K562 (cell line): ENCODE measurements around the gene FAM167B. TPM values are rescaled to one million over a fixed set of nuclear protein-coding genes. Genes with fewer than 3 reads are reported as not detected.
A peak's percentile ranks its signal among the peaks of the same experiment; 100 is the strongest.

Source experiments
- ATF7 ChIP-seq: fragments of 450-650 bp; IDR thresholded peaks from 2 replicates; pipeline ENCODE4 v1.7.1; 2014; ENCODE audit warnings: mild to moderate bottlenecking, moderate library complexity
- CBFA2T2 ChIP-seq: fragments of 450-650 bp; conservative IDR thresholded peaks from 2 replicates; pipeline ENCODE4 v1.6.1; 2017; ENCODE audit warnings: mild to moderate bottlenecking
- CBX2 ChIP-seq: fragments of 200-600 bp; sonication (generic); IDR thresholded peaks from one replicate; pipeline ENCODE4 v1.6.1; 2012; ENCODE audit warnings: mild to moderate bottlenecking, low read length, inconsistent platforms; ENCODE audit not compliant: insufficient read depth, poor library complexity, severe bottlenecking
- CHD1 ChIP-seq: fragments of 200-600 bp; sonication (generic); IDR thresholded peaks from one replicate; pipeline ENCODE4 v1.6.1; 2012; ENCODE audit warnings: mild to moderate bottlenecking, moderate library complexity, low read length, inconsistent platforms
- CREB1 ChIP-seq, 2 experiments: sonication (generic) in 1 of 2; formaldehyde crosslinking in 1 of 2; IDR thresholded peaks; 2 replicates each; pipeline versions ENCODE4 v1.6.1 to v1.8.0; 2012 to 2022; ENCODE audit warnings: inconsistent platforms in 1 of 2, mild to moderate bottlenecking in 1 of 2, missing genetic modification reagents in 1 of 2, moderate library complexity in 1 of 2
- DPF2 ChIP-seq: fragments of 450-650 bp; IDR thresholded peaks from 2 replicates; pipeline ENCODE4 v1.6.1; 2016
- EHMT2 ChIP-seq: fragments of 450-650 bp; IDR thresholded peaks from 2 replicates; pipeline ENCODE4 v1.6.1; 2018; ENCODE audit warnings: antibody characterized with exemption
- EP300 ChIP-seq: IDR thresholded peaks from 2 replicates; pipeline ENCODE4 v1.6.1; 2012; ENCODE audit warnings: low read length, improper control_type of control experiment
- HMG20B ChIP-seq: fragments of 250-450 bp; sonication (Bioruptor Pico); IDR thresholded peaks from 2 replicates; pipeline ENCODE4 v1.5.0; 2021; ENCODE audit warnings: mild to moderate bottlenecking
- KHSRP ChIP-seq: fragments of 450-650 bp; IDR thresholded peaks from 2 replicates; pipeline ENCODE4 v1.6.1; 2017
- MAX ChIP-seq: sonication (generic); formaldehyde crosslinking; IDR thresholded peaks from 2 replicates; pipeline ENCODE4 v1.9.0; 2022; ENCODE audit warnings: mild to moderate bottlenecking, missing genetic modification reagents
- MCM7 ChIP-seq, 2 experiments: fragments of 450-650 bp; IDR thresholded peaks; 2 replicates each; pipeline ENCODE4 v1.6.1; 2016 to 2018
- MED1 ChIP-seq: sonication (generic); formaldehyde crosslinking; IDR thresholded peaks from 2 replicates; pipeline ENCODE4 v1.8.1; 2023; ENCODE audit warnings: missing genetic modification reagents, borderline replicate concordance
- NR2C2 ChIP-seq, 2 experiments: fragments of 200-800 bp in 1 of 2; sonication (Bioruptor generic) in 1 of 2; sonication (generic) in 1 of 2; formaldehyde crosslinking in 1 of 2; IDR thresholded peaks; 2 replicates each; pipeline versions ENCODE4 v1.6.1 to v1.8.0; 2016 to 2022; ENCODE audit warnings: mild to moderate bottlenecking in 1 of 2, missing compliant biosample characterization in 1 of 2, missing genetic modification characterization in 1 of 2, missing genetic modification reagents in 1 of 2
- PHB2 ChIP-seq: fragments of 450-650 bp; IDR thresholded peaks from 2 replicates; pipeline ENCODE4 v1.6.1; 2017; ENCODE audit warnings: low read depth
- PURB ChIP-seq: sonication (generic); formaldehyde crosslinking; IDR thresholded peaks from 2 replicates; pipeline ENCODE4 v1.9.0; 2021; ENCODE audit warnings: low read depth, mild to moderate bottlenecking, missing genetic modification reagents
- RCOR1 ChIP-seq, 2 experiments: IDR thresholded peaks; 2 replicates each; pipeline ENCODE4 v1.6.1; 2012; ENCODE audit warnings: low read depth in 2 of 2, low read length in 2 of 2, borderline replicate concordance in 1 of 2, improper control_type of control experiment in 1 of 2
- SP1 ChIP-seq: sonication (generic); formaldehyde crosslinking; IDR thresholded peaks from 2 replicates; pipeline ENCODE4 v1.8.1; 2022; ENCODE audit warnings: mild to moderate bottlenecking, missing genetic modification reagents
- STAG1 ChIP-seq: sonication (generic); formaldehyde crosslinking; IDR thresholded peaks from 2 replicates; pipeline ENCODE4 v1.5.0; 2020; ENCODE audit warnings: missing genetic modification reagents, borderline replicate concordance
- ZBTB43 ChIP-seq: sonication (generic); formaldehyde crosslinking; IDR thresholded peaks from 2 replicates; pipeline ENCODE4 v1.8.0; 2023; ENCODE audit warnings: mild to moderate bottlenecking, missing genetic modification reagents
- ZNF239 ChIP-seq: fragments of 250-450 bp; sonication (Bioruptor Pico); IDR thresholded peaks from 2 replicates; pipeline ENCODE4 v1.4.0; 2020; ENCODE audit warnings: mild to moderate bottlenecking
- ZNF445 ChIP-seq: fragments of 250-450 bp; sonication (Bioruptor Pico); IDR thresholded peaks from 2 replicates; pipeline ENCODE4 v1.4.0; 2020; ENCODE audit warnings: low read depth, mild to moderate bottlenecking, moderate library complexity
- ZNF696 ChIP-seq: fragments of 250-450 bp; sonication (Bioruptor Pico); conservative IDR thresholded peaks from 2 replicates; pipeline ENCODE4 v1.4.0; 2020; ENCODE audit warnings: mild to moderate bottlenecking, moderate library complexity
- polyA plus RNA-seq, 8 experiments: library from polyadenylated mRNA; depleted of rRNA in 4 of 8; stranded (reverse) in 5 of 8; unstranded in 3 of 8; fragments of >200 nt; fragmentation: Nextera tagmentation in 2 of 8; fragmentation: Illumina TruSeq in 1 of 8; extraction: Ambion mirVana in 2 of 8; extraction: Trizol in 1 of 8; gene quantifications; 2 replicates each; pipeline versions ENCODE4 v1.2.1 to v1.2.3, GENCODE V29; 2011 to 2014; ENCODE audit warnings: inconsistent platforms in 1 of 8, missing spikeins in 1 of 8
- total RNA-seq, 7 experiments: library from RNA; depleted of rRNA in 6 of 7; stranded (reverse); fragments of >200 nt in 6 of 7; fragmentation: Illumina TruSeq in 2 of 7; extraction: Trizol in 2 of 7; gene quantifications; 2 replicates each; pipeline versions ENCODE4 v1.2.1 to v1.2.3, GENCODE V29; 2011 to 2021; ENCODE audit warnings: low replicate concordance in 1 of 7
- TF ChIP-seq, protein P1 (sequence below): sonication (generic); formaldehyde crosslinking; IDR thresholded peaks from 2 replicates; pipeline ENCODE4 v1.5.0; 2020; ENCODE audit warnings: missing genetic modification reagents
- TF ChIP-seq, protein P2 (sequence below): fragments of 450-650 bp; IDR thresholded peaks from 2 replicates; pipeline ENCODE4 v1.6.1; 2016; ENCODE audit warnings: borderline replicate concordance

Gene FAM167B
- total and polyA plus RNA-seq, 9 of the 15 experiments (the other 6 are each of a cell fraction or from before 2014, with no cell fraction given) = not detected

- TF ChIP-seq ZBTB43 = no peak
- peak; percentile 31; the same call in 1 of the 2 replicates for TF ChIP-seq EP300
- peak; percentile 78 for TF ChIP-seq MAX (CRISPR knock-in tag)
- TF ChIP-seq ZNF696 = no peak
- TF ChIP-seq MCM7 (IDR thresholded peaks at IDR 0.05) = no peak
- TF ChIP-seq CHD1 = no peak
- TF ChIP-seq PHB2 = no peak
- TF ChIP-seq, protein P1, sequence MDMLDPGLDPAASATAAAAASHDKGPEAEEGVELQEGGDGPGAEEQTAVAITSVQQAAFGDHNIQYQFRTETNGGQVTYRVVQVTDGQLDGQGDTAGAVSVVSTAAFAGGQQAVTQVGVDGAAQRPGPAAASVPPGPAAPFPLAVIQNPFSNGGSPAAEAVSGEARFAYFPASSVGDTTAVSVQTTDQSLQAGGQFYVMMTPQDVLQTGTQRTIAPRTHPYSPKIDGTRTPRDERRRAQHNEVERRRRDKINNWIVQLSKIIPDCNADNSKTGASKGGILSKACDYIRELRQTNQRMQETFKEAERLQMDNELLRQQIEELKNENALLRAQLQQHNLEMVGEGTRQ (CRISPR knock-in tag) = no peak
- peak; percentile 83 for TF ChIP-seq CBFA2T2
- no peak for TF ChIP-seq PURB (CRISPR knock-in tag)
- TF ChIP-seq EHMT2 = 0 out of 2 replicates have a peak, but pooled peaks have one; percentile 40
- no peak for TF ChIP-seq CREB1 (IDR thresholded peaks at IDR 0.05)
- TF ChIP-seq CREB1 (CRISPR knock-in tag; IDR thresholded peaks at IDR 0.05) = peak; percentile 15; the same call in 1 of the 2 replicates
- TF ChIP-seq KHSRP = no peak
- TF ChIP-seq ATF7 = peak; percentile 59; the same call in 1 of the 2 replicates
- TF ChIP-seq, protein P2, sequence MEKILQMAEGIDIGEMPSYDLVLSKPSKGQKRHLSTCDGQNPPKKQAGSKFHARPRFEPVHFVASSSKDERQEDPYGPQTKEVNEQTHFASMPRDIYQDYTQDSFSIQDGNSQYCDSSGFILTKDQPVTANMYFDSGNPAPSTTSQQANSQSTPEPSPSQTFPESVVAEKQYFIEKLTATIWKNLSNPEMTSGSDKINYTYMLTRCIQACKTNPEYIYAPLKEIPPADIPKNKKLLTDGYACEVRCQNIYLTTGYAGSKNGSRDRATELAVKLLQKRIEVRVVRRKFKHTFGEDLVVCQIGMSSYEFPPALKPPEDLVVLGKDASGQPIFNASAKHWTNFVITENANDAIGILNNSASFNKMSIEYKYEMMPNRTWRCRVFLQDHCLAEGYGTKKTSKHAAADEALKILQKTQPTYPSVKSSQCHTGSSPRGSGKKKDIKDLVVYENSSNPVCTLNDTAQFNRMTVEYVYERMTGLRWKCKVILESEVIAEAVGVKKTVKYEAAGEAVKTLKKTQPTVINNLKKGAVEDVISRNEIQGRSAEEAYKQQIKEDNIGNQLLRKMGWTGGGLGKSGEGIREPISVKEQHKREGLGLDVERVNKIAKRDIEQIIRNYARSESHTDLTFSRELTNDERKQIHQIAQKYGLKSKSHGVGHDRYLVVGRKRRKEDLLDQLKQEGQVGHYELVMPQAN = peak; percentile 48; the same call in 1 of the 2 replicates
- TF ChIP-seq CBX2 = no peak
- TF ChIP-seq NR2C2 (CRISPR knock-in tag; IDR thresholded peaks at IDR 0.05) = no peak
- no peak for TF ChIP-seq NR2C2 (tag; IDR thresholded peaks at IDR 0.05)
- TF ChIP-seq HMG20B (CRISPR knock-in tag) = no peak
- TF ChIP-seq STAG1 (CRISPR knock-in tag) = peak; percentile 72
- no peak for TF ChIP-seq MED1 (CRISPR knock-in tag)
- peak; percentile 72 for TF ChIP-seq SP1 (CRISPR knock-in tag)
- no peak for TF ChIP-seq ZNF239 (CRISPR knock-in tag)
- TF ChIP-seq DPF2 = peak; percentile 74
- TF ChIP-seq RCOR1 (IDR thresholded peaks at IDR 0.05; ENCODE audit: borderline replicate concordance in 1 of 2, low read depth in 2 of 2, low read length in 2 of 2) = peak; percentile 40 to 97; a peak in 3 of 4 replicates
- TF ChIP-seq ZNF445 (CRISPR knock-in tag) = no peak
Measured at GRCh38 chr1:32247983-32248889, 1.2 kb downstream of the FAM167B start (continued).
